Dendritic cell treated with granulocyte-macrophage colony-stimulating factor and Interleukin-4, amounts not matched to agents 40 ng/mL and 50 ng/mL, for 4 days (primary cell): ENCODE measurements around the gene MRPS21.
A peak's percentile ranks its signal among the peaks of the same experiment; 100 is the strongest.

Experiments
- H3K27ac Mint-ChIP-seq: one replicate; pipeline ENCODE4 v1.8.0; 2022; ENCODE audit warnings: mild to moderate bottlenecking, mixed read lengths
- H3K27me3 Mint-ChIP-seq: one replicate; pipeline ENCODE4 v1.8.0; 2022; ENCODE audit warnings: mild to moderate bottlenecking, mixed read lengths
- H3K36me3 Mint-ChIP-seq: one replicate; pipeline ENCODE4 v1.8.0; 2022; ENCODE audit warnings: low read depth, mixed read lengths
- H3K4me1 Mint-ChIP-seq: one replicate; pipeline ENCODE4 v1.8.0; 2022; ENCODE audit warnings: low read depth, mixed read lengths
- H3K4me3 Mint-ChIP-seq: one replicate; pipeline ENCODE4 v1.8.0; 2022; ENCODE audit warnings: mild to moderate bottlenecking, moderate library complexity, mixed read lengths
- H3K9me3 Mint-ChIP-seq: one replicate; pipeline ENCODE4 v1.8.0; 2022; ENCODE audit warnings: mixed read lengths
- intact Hi-C: fragments of 100-400 bp; cut with micrococcal nuclease; formaldehyde crosslinking; loops from one replicate; pipeline ENCODE4 v1.15.0; 2022

Gene MRPS21

GRCh38 chr1:150293433-150294253, at the start of gene MRPS21:
MRPS21 (plus strand) TSS chr1:150293861; CDS start chr1:150294367, 506 bp downstream.
- Mint-ChIP-seq H3K4me3 (peak within 1 kb of the TSS; percentile 87), H3K4me1 (peaks cover 28% of the 10 kb centered on the region), H3K27me3 (peaks cover 4% of the 10 kb centered on the region), H3K36me3 (peaks cover 51% of the 10 kb centered on the region), H3K9me3 (no peaks in the 10 kb centered on the region), H3K27ac (peak within 1 kb of the TSS; percentile 95)
- intact Hi-C loops: no loop called here

- Mint-ChIP-seq H3K36me3 (no peaks in the 10 kb centered on the region), H3K27me3 (peaks cover 20% of the 10 kb centered on the region), H3K27ac (no peak overlapping the region), H3K4me3 (no peak overlapping the region), H3K9me3 (no peaks in the 10 kb centered on the region), H3K4me1 (no peaks in the 10 kb centered on the region)
- intact Hi-C loops: loop anchor here (10.0 kb wide), 1 partner anchor 175 kb away; no protein-coding TSS in a partner anchor
Measured at GRCh38 chr1:150249936-150250335, 43.7 kb upstream of the MRPS21 start.

- H3K9me3 Mint-ChIP-seq: no peaks in the 10 kb centered on the region
- H3K36me3 Mint-ChIP-seq: no peaks in the 10 kb centered on the region
- H3K4me3 Mint-ChIP-seq: peak overlapping the region; percentile 46
- H3K4me1 Mint-ChIP-seq: peaks cover 30% of the 10 kb centered on the region
- H3K27ac Mint-ChIP-seq: peak overlapping the region; percentile 70
- peaks cover 62% of the 10 kb centered on the region for H3K27me3 Mint-ChIP-seq
- intact Hi-C loops: loop anchor here (1.0 to 10.0 kb wide), 2 partner anchors 25 to 169 kb away; no protein-coding TSS in a partner anchor
Measured at GRCh38 chr1:150256198-150256553, 37.5 kb upstream of the MRPS21 start.

- no peaks in the 10 kb centered on the region for H3K36me3 Mint-ChIP-seq
- H3K27me3 Mint-ChIP-seq: peaks cover 62% of the 10 kb centered on the region
- H3K27ac Mint-ChIP-seq: peak overlapping the region; percentile 70
- intact Hi-C loops: loop anchor here (1.0 to 10.0 kb wide), 2 partner anchors 25 to 168 kb away; no protein-coding TSS in a partner anchor
- H3K4me1 Mint-ChIP-seq: peaks cover 30% of the 10 kb centered on the region
- H3K4me3 Mint-ChIP-seq: no peak overlapping the region
- H3K9me3 Mint-ChIP-seq: no peaks in the 10 kb centered on the region
Measured at GRCh38 chr1:150256554-150257341, 36.9 kb upstream of the MRPS21 start.

- peaks cover 30% of the 10 kb centered on the region for H3K4me1 Mint-ChIP-seq
- intact Hi-C loops: loop anchor here (10.0 kb wide), 1 partner anchor 167 kb away; no protein-coding TSS in a partner anchor
- peak within 1 kb of the TSS; percentile 23 for H3K27ac Mint-ChIP-seq
- H3K27me3 Mint-ChIP-seq: peaks cover 56% of the 10 kb centered on the region
- no peaks in the 10 kb centered on the region for H3K9me3 Mint-ChIP-seq
- H3K4me3 Mint-ChIP-seq: no peak within 1 kb of the TSS
- H3K36me3 Mint-ChIP-seq: no peaks in the 10 kb centered on the region
Measured at GRCh38 chr1:150257624-150258585, 35.8 kb upstream of the MRPS21 start, which contains the start of gene CA14. CA14 (plus strand) TSS chr1:150257774; CDS start chr1:150258129, 355 bp downstream.

- H3K4me1 Mint-ChIP-seq: peaks cover 34% of the 10 kb centered on the region
- H3K27ac Mint-ChIP-seq: no peak overlapping the region
- intact Hi-C loops: loop anchor here (10.0 kb wide), 1 partner anchor 166 kb away; no protein-coding TSS in a partner anchor
- H3K36me3 Mint-ChIP-seq: peaks cover under 1% of the 10 kb centered on the region
- H3K4me3 Mint-ChIP-seq: no peak overlapping the region
- peaks cover 50% of the 10 kb centered on the region for H3K27me3 Mint-ChIP-seq
- no peaks in the 10 kb centered on the region for H3K9me3 Mint-ChIP-seq
Measured at GRCh38 chr1:150259217-150259616, 34.4 kb upstream of the MRPS21 start.

GRCh38 chr1:150259758-150260669, 33.6 kb upstream of the MRPS21 start:
- no peak overlapping the region for H3K27ac Mint-ChIP-seq

GRCh38 chr1:150261367-150261766, 32.3 kb upstream of the MRPS21 start:
- H3K27me3 Mint-ChIP-seq: peaks cover 43% of the 10 kb centered on the region
- H3K4me3 Mint-ChIP-seq: no peak overlapping the region
- intact Hi-C loops: no loop called here

More at GRCh38 chr1:150259758-150260669, 33.6 kb upstream of the MRPS21 start:
- peaks cover 50% of the 10 kb centered on the region for H3K27me3 Mint-ChIP-seq
- H3K36me3 Mint-ChIP-seq: peaks cover 9% of the 10 kb centered on the region
- no peaks in the 10 kb centered on the region for H3K9me3 Mint-ChIP-seq
- intact Hi-C loops: loop anchor here (10.0 kb wide), 1 partner anchor 165 kb away; no protein-coding TSS in a partner anchor
- no peak overlapping the region for H3K4me3 Mint-ChIP-seq
- H3K4me1 Mint-ChIP-seq: peaks cover 39% of the 10 kb centered on the region

GRCh38 chr1:150262388-150263320, 31.0 kb upstream of the MRPS21 start:
- Mint-ChIP-seq H3K36me3 (peaks cover 35% of the 10 kb centered on the region), H3K27ac (no peak overlapping the region), H3K4me3 (no peak overlapping the region), H3K27me3 (peaks cover 31% of the 10 kb centered on the region), H3K9me3 (no peaks in the 10 kb centered on the region), H3K4me1 (peaks cover 40% of the 10 kb centered on the region)
- intact Hi-C loops: no loop called here

More at GRCh38 chr1:150261367-150261766, 32.3 kb upstream of the MRPS21 start:
- H3K27ac Mint-ChIP-seq: no peak overlapping the region
- H3K4me1 Mint-ChIP-seq: peaks cover 40% of the 10 kb centered on the region
- H3K9me3 Mint-ChIP-seq: no peaks in the 10 kb centered on the region
- H3K36me3 Mint-ChIP-seq: peaks cover 22% of the 10 kb centered on the region

- H3K4me1 Mint-ChIP-seq: peaks cover 42% of the 10 kb centered on the region
- H3K4me3 Mint-ChIP-seq: no peak overlapping the region
- no peaks in the 10 kb centered on the region for H3K9me3 Mint-ChIP-seq
- H3K36me3 Mint-ChIP-seq: peaks cover 44% of the 10 kb centered on the region
- intact Hi-C loops: no loop called here
- H3K27me3 Mint-ChIP-seq: peaks cover 22% of the 10 kb centered on the region
- H3K27ac Mint-ChIP-seq: no peak overlapping the region
Measured at GRCh38 chr1:150263549-150263948, 30.1 kb upstream of the MRPS21 start.

GRCh38 chr1:150267896-150268295, 25.8 kb upstream of the MRPS21 start:
- Mint-ChIP-seq H3K36me3 (peaks cover 50% of the 10 kb centered on the region), H3K9me3 (no peaks in the 10 kb centered on the region), H3K27me3 (no peaks in the 10 kb centered on the region), H3K4me1 (peaks cover 72% of the 10 kb centered on the region), H3K27ac (peak overlapping the region; percentile 95), H3K4me3 (peak overlapping the region; percentile 99)
- intact Hi-C loops: loop anchor here (2.0 kb wide), 1 partner anchor 31 kb away; the partner anchor contains the start of gene ANP32E
